ENCODE measurements around the gene APBA1.
"Not testable (repeated sequence)": the region's sequence is repeated elsewhere in the genome, so short reads cannot be mapped to it uniquely, and the experiment has no call there.

APBA1 gene

GRCh38 chr9:69468380-69468779 lies 203.8 kb downstream of the APBA1 start:
- no peak for DNase-seq

GRCh38 chr9:69466151-69466550 lies 206.0 kb downstream of the APBA1 start:
- no peak for DNase-seq

- no peak for DNase-seq
Observed at GRCh38 chr9:69465473-69465872, 206.7 kb downstream of the APBA1 start.

- DNase-seq = peak; percentile 1 to 5
Observed at GRCh38 chr9:69463497-69464068, 208.6 kb downstream of the APBA1 start.

GRCh38 chr9:69462394-69462793 lies 209.8 kb downstream of the APBA1 start:
- DNase-seq = no peak

- no peak for DNase-seq
Observed at GRCh38 chr9:69461103-69461887, 210.9 kb downstream of the APBA1 start.

GRCh38 chr9:69460012-69460411 lies 212.2 kb downstream of the APBA1 start:
- no peak for DNase-seq

GRCh38 chr9:69458176-69458575 lies 214.0 kb downstream of the APBA1 start:
- DNase-seq = no peak

GRCh38 chr9:69456201-69456600 lies 216.0 kb downstream of the APBA1 start:
- no peak for DNase-seq

- no peak for DNase-seq
Observed at GRCh38 chr9:69455311-69455710, 216.9 kb downstream of the APBA1 start.

- DNase-seq = peak; percentile 67 to 75
Observed at GRCh38 chr9:69454321-69454720, 217.8 kb downstream of the APBA1 start.

- no peak for DNase-seq
Observed at GRCh38 chr9:69453746-69454145, 218.4 kb downstream of the APBA1 start.

GRCh38 chr9:69452110-69452782 lies 219.9 kb downstream of the APBA1 start:
- DNase-seq = no peak

GRCh38 chr9:69446496-69446895 lies 225.7 kb downstream of the APBA1 start:
- no peak for DNase-seq

GRCh38 chr9:69445251-69445650 lies 226.9 kb downstream of the APBA1 start:
- DNase-seq = no peak

- no peak for DNase-seq
Observed at GRCh38 chr9:69444791-69445190, 227.4 kb downstream of the APBA1 start.

- no peak for DNase-seq
Observed at GRCh38 chr9:69444021-69444420, 228.2 kb downstream of the APBA1 start.

GRCh38 chr9:69443178-69443577 lies 229.0 kb downstream of the APBA1 start:
- DNase-seq = no peak

- DNase-seq = no peak
Observed at GRCh38 chr9:69442486-69442885, 229.7 kb downstream of the APBA1 start.

GRCh38 chr9:69440254-69440955 lies 231.8 kb downstream of the APBA1 start:
- DNase-seq = not testable (repeated sequence)

- DNase-seq = not testable (repeated sequence)
Observed at GRCh38 chr9:69439654-69440053, 232.5 kb downstream of the APBA1 start.

GRCh38 chr9:69433968-69434367 lies 238.2 kb downstream of the APBA1 start:
- no peak for DNase-seq

GRCh38 chr9:69433392-69433791 lies 238.8 kb downstream of the APBA1 start:
- DNase-seq = no peak

Measured in AML-193 (cell line).